HG03039 (cell line): ENCODE results near the gene RGPD3.
"Not testable (repeated sequence)": the region's sequence is repeated elsewhere in the genome, so short reads cannot be mapped to it uniquely, and the experiment has no call there.

Experiments
- ATAC-seq: cut with Tn5 transposase; IDR thresholded peaks from one replicate; pipeline ENCODE4 v1.9.1; 2021; ENCODE audit warnings: mild to moderate bottlenecking, moderate library complexity; ENCODE audit not compliant: unreplicated experiment

The RGPD3 gene

DNA sequence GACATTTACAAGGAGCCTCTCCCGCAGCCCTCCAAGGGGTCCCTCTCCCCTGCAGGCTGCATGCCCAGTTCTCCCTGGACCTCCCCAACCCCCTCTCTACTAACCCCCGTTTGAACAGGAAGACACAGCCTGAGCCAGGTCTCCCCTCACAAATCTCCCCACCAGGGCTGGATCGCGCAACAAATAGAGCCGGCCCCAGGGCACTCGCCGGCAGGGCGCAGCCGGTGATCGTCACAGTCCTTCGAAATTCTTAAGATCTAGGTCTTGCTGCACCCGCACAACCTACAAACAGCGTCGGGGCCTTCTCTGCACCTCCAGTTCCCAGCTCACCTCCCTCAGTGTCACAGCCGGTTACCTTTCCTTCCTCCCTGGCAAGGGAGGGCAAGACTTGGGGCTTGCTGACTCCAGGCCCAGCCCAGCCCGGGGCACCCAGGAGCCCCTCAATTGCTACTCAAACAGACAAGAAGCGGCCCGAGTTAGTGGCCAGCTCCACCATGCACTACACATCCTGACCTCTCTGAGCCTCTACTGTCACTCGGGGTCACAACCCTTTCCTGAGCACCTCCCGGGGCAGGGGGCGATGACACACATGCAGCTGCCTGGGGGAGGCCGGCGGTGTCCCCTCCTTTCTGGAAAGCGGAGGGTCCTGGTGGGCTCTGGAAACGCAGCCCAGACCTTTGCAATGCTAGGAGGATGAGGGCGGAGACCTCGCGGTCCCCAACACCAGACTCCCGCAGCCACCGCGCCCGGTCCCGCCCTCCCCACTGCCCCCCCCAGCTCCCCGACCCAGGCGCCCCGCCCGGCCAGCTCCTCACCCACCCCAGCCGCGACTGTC is 18.6 kb upstream of the RGPD3 start, which contains the start of gene CD8B2:
TSS of gene CD8B2 (plus strand) at position 814 of the 835 bp plus-strand sequence. CDS start 63 bp downstream, outside the sequence.
- ATAC-seq: not testable (repeated sequence)

- not testable (repeated sequence) for ATAC-seq
Observed at GRCh38 chr2:106479563-106479962, 11.3 kb upstream of the RGPD3 start.

GRCh38 chr2:106477647-106478046 is 9.4 kb upstream of the RGPD3 start:
- ATAC-seq: not testable (repeated sequence)

DNA sequence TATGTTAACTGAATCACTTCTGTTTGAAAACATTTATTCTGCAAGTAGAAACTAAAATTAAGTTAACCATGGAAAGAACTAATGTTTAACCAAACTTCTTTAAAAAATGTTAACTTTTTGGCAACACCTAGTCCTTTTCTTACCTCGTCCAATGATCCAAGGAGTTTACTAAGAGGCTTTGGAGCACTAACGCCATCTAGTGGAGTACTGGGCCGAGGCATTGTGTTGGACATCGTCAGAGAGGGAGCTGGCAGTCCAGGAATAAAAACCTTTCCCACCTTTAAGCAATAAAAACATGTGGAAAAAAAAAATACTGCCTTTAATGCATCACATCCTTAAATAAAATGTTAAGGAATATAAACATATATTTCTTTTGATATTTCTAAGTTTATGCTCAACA is 2.4 kb upstream of the RGPD3 start:
- ATAC-seq: not testable (repeated sequence)

DNA sequence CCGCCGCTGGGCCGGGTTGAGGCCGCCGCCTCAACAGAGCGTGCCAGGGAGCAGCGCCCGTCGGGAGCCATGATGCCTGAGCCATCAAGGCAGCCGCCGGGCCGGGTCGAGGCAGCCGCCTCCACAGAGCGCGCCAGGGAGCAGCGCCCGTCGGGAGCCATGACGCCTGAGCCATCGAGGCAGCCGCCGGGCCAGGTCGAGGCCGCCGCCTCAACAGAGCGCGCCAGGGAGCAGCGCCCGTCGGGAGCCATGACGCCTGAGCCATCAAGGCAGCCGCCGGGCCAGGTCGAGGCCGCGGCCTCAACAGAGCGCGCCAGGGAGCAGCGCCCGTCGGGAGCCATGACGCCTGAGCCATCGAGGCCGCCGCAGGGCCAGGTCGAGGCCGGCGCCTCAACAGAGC is 697 bp downstream of the RGPD3 start:
- not testable (repeated sequence) for ATAC-seq

DNA sequence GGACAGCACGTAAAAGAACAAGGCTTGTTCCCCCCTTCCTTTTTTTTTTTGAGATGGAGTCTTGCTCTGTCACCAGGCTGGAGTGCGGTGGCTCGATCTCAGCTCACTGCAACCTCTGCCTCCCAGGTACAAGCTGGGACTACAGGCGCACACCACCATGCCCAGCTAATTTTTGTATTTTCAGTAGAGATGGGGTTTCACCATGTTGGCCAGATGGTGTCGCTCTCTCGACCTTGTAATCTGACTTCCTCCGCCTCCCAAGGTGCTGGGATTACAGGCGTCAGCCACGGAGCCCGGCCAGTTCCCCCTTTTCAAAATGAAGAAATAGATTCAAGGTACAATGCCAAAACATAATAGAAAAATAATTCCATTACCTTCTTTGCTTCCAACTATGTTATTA is 6.3 kb downstream of the RGPD3 start:
- ATAC-seq: not testable (repeated sequence)

- ATAC-seq: not testable (repeated sequence)
Observed at GRCh38 chr2:106390680-106391079, 77.5 kb downstream of the RGPD3 start.

GRCh38 chr2:106388814-106389410 is 79.3 kb downstream of the RGPD3 start:
- ATAC-seq: not testable (repeated sequence)

DNA sequence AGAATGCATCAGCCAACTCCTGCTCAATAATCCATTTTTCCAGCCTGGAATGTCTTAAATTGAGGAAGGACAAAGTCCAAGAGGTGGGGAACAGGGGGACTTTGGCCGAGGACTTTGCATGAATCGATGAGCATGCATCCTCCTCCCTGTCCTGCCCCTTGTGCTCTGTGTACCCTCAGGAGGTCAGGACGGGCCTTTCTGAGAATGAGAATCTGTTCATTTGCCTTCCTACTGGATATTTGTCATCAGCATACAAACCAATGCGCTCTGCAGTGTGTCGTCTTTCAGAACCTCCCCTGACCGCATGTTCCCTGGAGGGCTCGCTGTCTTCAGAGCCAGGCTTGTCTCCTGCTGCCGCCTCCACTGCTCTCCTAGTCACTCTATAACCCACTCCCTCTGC is 83.7 kb downstream of the RGPD3 start:
- not testable (repeated sequence) for ATAC-seq

DNA sequence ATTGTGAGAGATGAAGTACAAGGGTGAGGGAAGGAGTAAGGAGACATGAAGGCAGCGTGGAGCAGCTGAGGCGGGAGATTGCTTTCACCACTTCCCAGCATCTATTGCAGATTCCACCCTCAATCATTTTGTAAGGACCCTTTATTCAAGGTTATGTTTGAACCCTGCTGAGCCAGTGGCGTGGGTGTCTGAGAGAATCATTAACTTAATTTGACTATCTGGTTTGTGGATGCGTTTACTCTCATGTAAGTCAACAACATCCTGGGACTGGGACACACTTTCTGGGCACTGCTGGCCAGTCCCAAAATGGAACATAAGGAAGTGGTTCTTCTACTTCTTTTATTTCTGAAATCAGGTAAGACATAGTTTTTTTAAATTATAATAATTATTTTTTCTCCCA is 86.3 kb downstream of the RGPD3 start:
- not testable (repeated sequence) for ATAC-seq

GRCh38 chr2:106379567-106379966 is 88.6 kb downstream of the RGPD3 start:
- ATAC-seq: not testable (repeated sequence)

DNA sequence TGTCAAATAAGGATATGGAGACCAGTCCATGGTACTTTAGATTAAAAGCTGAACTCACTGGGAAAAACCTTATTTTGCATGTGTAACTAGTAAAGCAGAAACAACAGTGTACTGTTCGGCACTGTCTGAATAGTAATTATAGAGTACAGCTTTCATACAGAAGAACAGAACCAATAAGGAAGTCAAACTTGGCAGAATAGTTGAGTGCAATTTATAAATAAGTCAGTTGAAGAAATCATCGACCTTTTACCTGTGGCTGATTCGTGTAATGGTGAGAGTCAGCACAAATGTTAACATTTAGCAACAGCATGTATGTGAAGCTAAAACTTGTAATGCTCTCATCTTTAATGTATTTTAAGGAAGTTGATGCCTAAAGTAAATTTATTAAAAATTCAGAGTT is 99.0 kb downstream of the RGPD3 start:
- not testable (repeated sequence) for ATAC-seq

GRCh38 chr2:106366204-106366885 is 101.9 kb downstream of the RGPD3 start:
- no peak for ATAC-seq

- ATAC-seq: no peak
Observed at GRCh38 chr2:106363791-106364190, 104.4 kb downstream of the RGPD3 start.

- ATAC-seq: no peak
Observed at GRCh38 chr2:106362789-106363188, 105.4 kb downstream of the RGPD3 start.

DNA sequence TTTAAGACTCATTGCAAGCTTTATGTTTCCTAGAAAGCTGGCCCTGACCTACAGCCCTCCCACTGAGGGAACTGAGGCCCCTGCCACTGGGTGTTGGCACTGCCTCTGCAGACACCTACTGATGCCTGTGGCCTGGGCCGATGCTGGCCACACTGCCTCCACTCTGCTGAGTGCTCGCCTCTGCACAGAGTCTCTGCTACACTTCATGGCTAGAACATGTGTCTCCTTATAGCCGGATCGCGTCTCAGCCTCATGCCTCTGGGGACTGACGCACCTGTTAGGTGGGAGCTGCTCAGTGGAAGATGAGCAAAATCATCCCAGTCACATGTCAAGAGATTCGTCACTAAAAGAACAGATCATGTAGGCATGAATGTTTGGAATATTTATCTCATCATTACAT is 108.7 kb downstream of the RGPD3 start:
- ATAC-seq: no peak

- no peak for ATAC-seq
Observed at GRCh38 chr2:106358521-106358920, 109.7 kb downstream of the RGPD3 start.

GRCh38 chr2:106358081-106358480 is 110.1 kb downstream of the RGPD3 start:
- peak; percentile 89 for ATAC-seq

DNA sequence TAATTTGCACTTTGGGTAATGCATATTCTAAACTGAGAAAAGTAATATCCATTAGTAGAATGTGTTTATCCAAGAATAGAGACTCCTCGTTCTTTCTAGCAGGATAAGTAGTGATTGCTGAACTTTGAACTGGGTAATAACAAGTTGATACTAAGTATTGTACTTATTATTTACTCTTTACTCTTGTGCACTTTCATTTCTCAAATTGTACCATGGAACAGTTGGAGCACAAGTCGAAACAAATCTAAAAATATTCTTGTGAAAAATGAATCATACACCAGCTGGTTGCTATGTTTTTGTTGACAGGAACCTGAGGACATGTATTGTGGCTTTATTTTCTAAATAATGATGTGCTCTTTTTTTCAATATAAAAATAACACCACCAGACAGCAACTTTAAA is 111.9 kb downstream of the RGPD3 start:
- no peak for ATAC-seq

GRCh38 chr2:106353676-106354075 is 114.5 kb downstream of the RGPD3 start:
- ATAC-seq: no peak

GRCh38 chr2:106350980-106351379 is 117.2 kb downstream of the RGPD3 start:
- ATAC-seq: no peak

- no peak for ATAC-seq
Observed at GRCh38 chr2:106344302-106344701, 123.9 kb downstream of the RGPD3 start.
